Activated naive CD8-positive, alpha-beta T cell treated with anti-CD3 and anti-CD28 coated beads, Interleukin-2, amount 50 U/mL, for 16 hours (primary cell): Measurements from ENCODE around the gene RBM24.

ENCODE experiments used
- DNase-seq: peaks from one replicate; pipeline ENCODE4 v3.0.0-alpha.2; 2020; ENCODE audit warnings: low read depth, low spot score

Gene RBM24

GRCh38 chr6:17281100-17281496 lies at the start of gene RBM24:
Gene RBM24 (plus strand): TSS chr6:17281361. CDS start chr6:17281582, 221 bp downstream.
- DNase-seq, result no peak

GRCh38 chr6:17233531-17233930 lies 47.6 kb upstream of the RBM24 start:
- DNase-seq, result no peak

GRCh38 chr6:17237246-17237645 lies 43.9 kb upstream of the RBM24 start:
- DNase-seq, result no peak

DNA sequence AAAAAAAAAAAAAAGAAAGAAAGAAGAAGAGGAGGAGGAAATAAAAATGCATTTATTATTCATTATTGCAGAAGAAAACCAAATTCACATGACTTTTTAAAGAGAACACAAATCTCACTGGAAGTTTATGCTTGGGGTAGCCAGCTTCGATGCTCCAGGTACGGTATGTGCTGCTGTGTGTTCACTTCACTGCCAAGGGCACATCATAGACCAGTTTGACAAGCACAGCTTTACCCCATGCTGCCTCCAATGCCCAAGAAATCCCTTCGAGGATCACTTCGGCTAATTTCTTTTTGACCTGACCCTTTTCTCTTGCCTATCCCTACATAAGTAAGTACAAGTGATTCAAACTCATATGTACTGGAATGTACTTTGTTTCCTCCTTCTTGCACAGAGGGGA lies 41.9 kb upstream of the RBM24 start:
- no peak for DNase-seq

DNA sequence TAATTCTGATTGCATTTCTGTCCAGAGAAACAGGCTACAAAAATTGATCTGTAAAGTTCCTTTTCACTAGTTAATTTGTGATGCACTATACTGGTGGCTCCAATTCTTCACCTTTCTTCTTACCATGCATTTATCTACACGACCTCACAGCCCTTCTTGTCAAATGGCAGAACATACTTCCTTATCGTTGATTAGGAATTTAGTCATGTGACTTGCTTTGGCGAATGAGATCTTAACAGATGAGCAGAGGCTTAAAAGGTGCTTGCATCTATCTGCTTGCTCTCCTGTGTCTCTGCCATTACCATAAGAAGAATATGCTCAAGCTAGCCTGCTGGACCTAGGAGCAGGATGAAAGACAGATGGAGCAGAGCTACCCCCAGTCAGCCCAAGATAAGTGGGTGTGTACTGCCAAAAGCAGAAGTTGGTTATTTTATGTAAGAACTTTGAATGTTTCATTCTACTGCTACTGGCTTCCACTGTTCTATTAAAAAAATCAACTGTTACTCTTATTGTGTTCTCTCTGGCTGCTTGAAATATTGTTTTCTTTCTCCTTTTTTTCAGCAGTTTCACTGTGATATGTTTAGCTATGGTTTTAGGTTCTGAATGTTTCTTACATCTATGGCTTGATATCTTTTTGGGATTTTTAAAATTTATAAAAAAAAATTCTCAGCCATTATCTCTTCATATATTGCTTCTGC lies 40.2 kb upstream of the RBM24 start:
- DNase-seq, result no peak

DNA sequence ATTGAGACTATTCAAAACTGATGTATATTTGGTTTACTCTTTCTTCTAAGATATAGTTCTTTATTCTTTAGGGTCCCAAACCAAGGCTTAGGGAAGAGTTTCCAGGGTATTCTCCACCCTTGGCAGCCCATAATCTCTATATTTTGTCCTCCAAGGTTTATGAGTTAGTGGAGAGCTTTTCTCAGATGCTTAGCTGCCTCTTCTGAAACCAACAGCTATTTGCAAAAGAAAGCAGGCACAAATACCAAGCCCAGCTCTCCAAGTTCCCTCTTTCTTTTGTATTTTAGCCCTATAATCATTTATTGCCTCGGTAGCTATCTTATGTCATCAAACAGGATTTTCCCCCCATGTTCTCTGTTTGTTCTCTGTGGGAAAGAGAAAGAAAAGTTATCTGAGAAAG lies 39.1 kb upstream of the RBM24 start:
- no peak for DNase-seq

DNA sequence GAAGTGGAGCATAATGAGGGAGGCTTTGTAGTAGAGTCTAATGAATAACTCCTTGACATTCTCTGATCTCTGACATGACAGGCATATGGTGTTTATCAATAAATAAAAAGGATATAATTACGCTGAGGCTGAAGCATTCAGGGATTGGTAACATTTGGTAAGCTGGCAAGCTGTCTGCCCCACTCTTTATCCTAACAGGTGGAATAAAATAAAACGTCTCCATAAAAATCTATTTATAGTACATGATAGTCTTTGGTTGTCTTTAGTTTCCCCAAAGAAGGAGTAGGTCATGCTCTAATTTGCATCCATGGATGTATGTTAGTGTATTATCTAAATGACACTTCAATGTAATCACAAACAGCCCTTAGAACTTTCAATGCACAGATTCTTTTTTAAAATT lies 30.9 kb upstream of the RBM24 start:
- DNase-seq, result no peak

DNA sequence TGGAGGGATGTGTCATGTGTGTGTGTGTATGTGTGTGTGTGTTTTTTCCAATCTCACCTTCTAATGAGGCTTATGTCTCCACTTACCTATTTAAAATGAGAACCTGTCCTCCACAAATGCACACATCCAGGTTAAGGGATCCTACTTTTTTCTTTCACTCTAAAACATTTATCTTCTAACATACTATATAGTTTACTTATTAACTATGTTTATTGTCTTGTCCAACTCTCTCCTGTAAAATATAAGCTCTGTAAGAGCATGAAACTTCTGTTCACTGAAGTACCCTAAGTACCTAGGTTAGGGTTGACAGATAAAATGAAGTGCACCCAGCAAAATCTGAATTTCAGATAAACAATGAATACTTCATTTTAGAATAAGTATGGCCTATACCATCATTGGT lies 29.2 kb upstream of the RBM24 start:
- no peak for DNase-seq

- no peak for DNase-seq
Observed at GRCh38 chr6:17258749-17259148, 22.4 kb upstream of the RBM24 start.

GRCh38 chr6:17265570-17265969 lies 15.6 kb upstream of the RBM24 start:
- DNase-seq, result no peak

GRCh38 chr6:17267566-17267965 lies 13.6 kb upstream of the RBM24 start:
- no peak for DNase-seq

GRCh38 chr6:17268114-17268513 lies 13.0 kb upstream of the RBM24 start:
- DNase-seq, result no peak

DNA sequence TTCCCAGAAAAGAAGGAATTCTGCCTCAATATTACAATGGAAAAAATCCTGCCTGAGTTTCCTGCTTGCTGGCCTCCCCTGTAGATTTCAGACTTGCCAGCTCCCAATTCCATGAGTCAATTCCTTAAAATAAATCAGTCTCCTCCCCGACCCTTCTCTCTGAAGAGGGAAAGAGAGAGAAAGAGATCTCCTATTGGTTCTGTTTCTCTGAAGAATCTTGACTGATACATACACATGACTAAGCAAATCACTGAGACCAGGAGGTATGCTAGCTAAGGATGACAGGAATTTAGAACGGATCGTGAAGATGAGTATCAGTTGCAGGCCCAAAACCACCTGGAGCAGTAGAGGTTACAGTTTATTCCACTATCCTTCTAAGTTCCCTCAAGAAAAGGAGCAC lies 11.3 kb upstream of the RBM24 start:
- DNase-seq, result no peak

DNA sequence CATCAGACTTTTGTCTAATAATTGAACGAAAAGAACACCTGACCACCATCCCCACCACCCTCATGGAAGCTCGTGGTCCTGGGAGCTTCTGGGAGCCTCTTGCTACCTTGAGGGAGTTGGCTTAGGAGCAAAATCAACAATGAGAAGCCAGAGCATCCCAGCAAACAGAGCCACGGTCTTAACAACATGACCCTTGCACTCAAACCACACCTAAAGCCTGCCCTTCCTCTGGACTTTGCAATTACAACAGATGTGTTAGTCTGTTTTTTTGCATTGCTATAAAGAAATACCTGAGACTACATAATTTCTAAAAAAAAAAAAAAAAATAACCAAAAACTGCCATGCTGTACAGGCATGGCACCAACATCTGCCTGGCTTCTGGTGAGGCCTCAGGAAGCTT lies 9.5 kb upstream of the RBM24 start:
- DNase-seq, result no peak

GRCh38 chr6:17276766-17277165 lies 4.4 kb upstream of the RBM24 start:
- DNase-seq, result no peak

DNA sequence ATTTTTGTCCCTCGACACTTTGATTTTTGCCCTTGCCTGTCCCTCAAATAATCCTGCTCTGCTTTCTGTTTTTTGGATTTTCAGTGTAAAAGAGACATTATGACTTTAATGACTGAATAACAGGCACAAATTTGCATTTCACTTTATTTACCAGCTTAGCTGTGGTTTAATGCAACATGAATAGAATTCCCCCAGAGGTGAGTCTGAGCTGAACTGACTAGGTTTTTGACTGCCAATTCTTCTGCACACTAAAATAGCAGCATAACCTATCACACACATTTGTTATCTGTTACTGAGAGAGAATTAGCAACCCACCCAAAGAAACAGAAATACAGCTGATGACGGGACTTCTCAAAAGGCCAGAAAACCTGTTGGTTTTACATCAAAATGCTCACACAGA lies 3.9 kb upstream of the RBM24 start:
- no peak for DNase-seq

- DNase-seq, result no peak
Observed at GRCh38 chr6:17278289-17279063, 2.7 kb upstream of the RBM24 start.

DNA sequence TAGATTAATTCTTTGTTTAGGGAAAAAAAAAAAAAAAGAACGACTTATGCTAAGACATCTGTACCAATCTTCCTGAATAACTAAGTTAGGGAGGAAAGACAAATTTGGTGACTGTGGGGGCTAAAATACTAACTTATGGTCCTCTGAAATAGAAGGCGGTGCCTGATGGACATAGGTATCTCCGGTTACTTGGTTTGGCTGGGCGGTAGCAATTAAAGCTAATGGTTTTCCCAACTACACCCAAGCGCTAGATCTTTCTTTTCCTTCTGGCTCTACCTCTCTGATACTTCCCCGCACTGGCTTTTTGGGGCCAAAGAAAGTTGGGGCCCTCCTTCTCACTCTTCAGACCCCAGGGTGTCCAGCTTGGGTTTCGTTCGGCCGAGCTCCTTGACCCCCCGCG lies 1.0 kb upstream of the RBM24 start:
- DNase-seq, result no peak

DNA sequence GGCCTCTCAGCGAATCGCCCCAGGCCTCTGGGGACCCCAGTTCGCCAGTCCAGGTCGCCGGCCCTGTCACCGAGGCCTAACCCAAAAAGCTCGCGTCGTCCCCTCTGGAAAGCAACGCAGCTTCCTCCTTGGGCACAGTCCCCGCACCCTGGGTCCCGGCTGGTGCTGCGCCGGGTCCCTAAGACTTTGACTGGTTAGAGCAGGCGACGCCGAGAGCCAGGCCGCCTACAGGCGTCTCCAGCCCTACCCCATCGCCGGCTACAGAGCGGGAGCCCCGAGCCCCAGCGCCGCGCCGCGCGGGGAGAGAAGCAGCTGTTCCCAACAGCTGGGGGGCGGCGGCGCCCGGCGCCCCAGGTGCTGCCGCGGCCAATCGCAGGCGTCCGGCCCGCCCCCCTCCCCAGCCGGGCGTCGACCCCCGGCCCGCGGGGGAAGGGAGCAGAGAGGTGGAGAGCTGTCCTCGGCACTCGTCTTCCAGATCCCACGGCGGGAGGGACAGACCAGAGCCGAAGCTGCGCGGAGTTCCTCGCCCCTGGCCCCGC lies 540 bp upstream of the RBM24 start:
- no peak for DNase-seq

GRCh38 chr6:17281497-17282481 lies 628 bp downstream of the RBM24 start:
- no peak for DNase-seq

DNA sequence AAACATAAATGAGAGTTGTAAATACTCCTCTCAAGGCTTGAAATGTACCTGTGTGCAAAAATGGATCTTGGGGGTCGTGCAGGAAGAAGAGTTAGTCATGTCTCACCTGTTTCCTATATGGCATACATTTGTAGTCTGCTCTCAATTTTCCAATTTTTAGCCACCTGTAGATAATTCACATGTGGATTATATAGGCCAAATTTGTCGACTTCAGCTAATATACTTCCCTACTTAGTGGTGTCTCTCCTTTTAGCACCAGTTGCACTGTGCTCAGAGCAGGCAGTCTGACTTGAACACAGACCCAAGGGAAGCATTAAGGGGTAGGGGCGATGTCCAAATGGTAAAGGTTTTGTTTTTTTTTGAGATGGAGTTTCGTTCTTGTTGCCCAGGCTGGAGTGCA lies 1.9 kb downstream of the RBM24 start:
- no peak for DNase-seq

DNA sequence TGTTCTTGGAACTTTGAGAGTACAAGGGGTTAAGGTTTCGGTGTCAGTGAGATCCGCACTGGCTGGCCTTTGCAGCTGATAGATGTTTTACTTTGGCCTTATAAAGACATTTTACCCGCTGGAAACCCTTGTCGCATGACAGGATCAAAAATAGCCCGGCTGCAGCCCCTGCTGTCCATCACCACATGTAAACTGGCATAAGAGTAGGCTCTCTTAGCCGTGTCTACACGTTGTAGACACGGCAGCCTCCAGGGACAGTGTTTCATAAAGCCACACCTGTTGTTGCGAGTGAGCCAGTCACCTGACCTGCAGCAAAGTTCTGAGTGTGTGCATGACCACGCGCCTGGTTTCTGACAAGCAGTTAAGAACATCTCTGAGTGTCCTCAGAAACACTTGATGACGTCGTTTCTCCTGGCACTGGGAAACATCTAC lies 8.5 kb downstream of the RBM24 start:
- no peak for DNase-seq
